CD4-positive, alpha-beta T cell treated with Interleukin-10 for 1 hour (primary cell): Measurements from ENCODE around the gene COA1.
"Not testable (repeated sequence)": the region's sequence is repeated elsewhere in the genome, so short reads cannot be mapped to it uniquely, and the experiment has no call there.

Experiments used
- DNase-seq: peaks from one replicate; pipeline ENCODE4 v3.0.0-alpha.2; 2020

COA1 gene

DNA sequence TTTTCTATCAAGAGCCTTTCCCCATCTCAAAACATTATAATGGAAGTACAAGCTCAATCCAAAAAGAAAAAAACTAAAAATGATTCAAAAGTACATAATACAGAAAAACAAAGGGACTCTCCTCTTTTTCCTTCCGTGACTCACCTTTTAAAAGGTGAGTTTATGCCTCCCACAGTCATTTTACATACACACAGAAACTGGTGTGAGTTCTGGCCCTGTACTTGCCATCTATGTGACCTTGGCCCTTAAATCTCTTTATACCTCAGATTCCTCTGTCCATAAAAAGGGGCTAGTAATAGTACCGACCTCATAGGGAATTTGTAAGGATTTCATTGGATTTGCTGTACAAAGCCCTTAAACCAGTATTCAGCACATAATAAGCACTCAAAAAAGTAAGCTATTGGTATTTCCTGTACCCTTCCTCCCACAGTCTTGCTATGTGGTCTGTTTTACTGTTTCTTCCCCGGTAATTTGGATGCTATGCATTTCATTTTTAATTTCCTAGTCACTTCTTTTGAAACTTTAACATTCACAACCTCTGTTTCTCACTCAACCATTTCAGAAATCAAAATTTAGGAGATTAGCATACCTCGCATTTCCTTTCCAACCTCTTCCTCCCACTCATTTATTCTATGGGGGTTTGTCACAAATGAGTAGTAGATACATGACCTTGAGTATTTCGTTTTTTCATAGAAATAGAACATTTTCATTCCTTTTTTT, 107.4 kb downstream of the COA1 start:
- DNase-seq = no peak

DNA sequence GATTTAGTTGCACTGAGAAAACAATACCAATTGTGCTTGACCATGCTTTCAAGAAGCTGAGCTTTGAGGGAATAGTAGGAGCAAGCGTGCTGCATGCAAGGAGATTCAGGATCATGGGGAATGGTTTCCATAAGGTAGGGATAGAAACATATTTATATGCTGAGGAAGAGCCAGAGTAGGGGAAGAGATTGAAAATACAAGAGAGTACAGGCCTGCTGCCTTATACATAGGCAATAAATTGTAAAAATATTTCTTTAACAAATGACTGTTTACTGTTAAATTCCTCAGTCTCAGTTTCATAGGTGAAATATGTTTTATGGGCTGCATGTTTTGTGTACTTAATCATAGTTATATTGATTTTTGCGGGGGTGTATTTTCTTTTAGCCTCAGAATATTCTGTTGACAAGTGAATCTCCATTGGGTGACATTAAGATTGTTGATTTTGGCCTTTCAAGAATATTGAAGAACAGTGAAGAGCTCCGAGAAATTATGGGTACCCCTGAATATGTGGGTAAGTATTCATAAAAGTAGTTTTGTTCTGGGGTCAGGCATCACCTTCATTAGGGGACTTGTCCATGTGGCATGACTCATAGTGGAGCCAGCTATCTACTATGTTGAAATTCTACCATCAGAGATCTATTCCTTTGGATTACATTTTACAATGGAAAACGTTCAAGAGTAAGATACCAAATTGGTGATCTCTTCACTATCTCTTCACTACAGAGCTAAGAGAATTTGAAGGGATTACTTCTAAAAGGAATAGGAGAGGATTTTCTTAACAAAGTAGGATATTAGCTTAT, 109.9 kb downstream of the COA1 start:
- DNase-seq = no peak

DNA sequence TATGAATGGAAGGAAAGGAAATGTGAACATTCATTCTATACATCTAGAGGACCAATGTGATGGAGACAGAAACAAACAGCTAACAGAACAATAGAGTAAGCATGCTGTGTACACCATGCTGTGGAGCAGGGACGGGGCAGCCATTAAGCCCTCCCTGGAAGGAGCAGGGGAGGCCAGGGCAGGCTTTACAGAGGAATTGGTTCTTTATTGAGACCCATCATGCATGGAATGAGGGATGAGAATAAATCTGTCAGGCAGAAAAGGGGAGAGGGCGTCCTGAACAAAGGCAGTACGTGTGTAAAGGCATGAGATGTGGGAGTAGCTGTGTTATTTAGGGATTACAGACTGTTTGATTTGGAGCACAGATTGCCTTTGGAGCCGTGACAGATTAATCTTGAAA, 111.2 kb downstream of the COA1 start:
- no peak for DNase-seq

DNA sequence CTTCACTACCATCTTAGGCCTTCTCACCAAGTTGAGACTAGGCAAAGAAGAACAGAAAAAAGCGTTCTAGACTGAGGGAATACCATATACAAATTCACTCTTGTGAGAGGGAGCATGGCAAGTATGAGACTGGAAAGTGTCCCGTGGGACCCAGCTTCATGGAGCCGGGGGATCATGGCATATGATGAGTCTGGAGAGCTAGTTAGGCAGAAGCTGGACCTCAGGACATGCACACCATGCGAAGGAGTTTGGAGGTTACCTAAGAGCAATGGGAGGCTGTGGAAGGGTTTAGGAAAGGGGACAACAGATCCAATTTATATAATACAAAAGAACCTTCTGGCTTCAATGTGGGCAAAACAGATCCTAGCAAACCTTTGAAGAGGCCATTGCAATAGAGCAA, 112.3 kb downstream of the COA1 start:
- DNase-seq = no peak

DNA sequence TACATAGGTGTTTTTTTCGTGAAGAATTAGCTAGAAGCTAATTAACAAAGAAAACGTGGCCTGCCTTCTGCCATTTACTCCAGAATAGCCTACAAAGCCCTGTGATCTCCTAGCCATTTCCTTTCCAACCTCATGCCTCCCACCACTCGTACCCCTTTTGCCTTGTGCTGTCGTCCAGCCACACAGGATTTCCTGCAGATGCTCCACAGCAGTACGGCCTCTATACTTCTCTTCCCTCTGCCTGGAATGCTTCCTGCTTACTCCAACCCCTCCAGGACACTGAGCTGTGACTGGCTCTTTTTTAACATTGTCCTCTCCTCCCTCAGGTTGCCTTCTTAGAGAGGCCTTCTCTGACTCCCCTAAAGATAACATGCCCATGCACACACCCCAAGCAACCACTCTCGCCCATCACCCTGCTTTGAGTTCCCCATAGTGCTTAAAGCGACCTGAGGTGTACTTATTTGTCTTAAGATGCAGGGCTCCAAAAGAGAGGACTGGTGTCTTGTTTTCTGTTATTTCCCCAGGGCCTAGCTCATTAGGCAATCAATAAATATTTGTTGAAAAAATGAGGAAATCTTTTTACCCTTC, 113.7 kb downstream of the COA1 start:
- no peak for DNase-seq

DNA sequence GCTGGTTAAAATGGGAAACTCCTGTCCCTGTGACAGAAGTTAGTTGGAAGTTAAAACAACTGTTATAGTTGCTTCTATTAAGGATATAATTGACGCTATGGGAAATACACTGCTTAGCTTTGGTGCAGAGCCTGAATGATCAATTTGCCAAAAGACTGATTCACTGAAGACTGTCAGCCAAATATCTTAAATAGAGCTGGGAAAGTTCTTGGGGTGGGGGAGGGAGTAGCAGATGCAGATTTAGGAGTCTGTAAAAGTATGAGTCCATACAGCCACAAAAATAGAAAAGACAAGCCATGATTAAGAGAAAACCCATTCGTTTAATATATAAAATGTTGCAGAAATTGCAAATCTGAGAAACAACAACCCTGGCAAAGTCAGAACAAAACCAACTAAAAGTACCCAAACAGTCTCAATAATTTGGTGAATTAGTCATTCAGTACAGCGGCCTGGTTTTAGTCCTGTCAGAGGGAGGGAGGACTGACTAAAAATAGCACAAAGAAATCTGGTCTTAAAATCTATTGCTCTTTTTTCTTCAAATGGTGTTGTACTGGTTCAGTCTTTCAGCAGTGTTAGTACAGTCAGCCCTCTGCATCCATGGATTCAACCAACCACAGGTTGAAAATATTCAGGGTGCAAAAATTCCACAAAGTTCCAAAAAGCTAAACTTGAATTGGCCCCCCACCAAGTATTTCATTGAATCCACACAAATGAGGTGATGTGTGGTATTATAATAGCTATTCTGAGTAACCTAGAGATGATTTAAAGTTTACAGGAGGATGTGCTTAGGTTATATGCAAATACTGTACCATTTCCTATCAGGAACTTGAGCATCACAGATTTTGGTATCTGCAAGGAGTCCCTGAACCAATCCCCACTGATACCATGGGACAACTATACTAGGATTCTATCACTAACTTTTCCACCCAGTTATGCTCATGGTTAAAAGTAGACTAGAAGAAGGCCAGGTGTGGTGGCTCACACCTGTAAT, 116.4 kb downstream of the COA1 start:
- no peak for DNase-seq

DNA sequence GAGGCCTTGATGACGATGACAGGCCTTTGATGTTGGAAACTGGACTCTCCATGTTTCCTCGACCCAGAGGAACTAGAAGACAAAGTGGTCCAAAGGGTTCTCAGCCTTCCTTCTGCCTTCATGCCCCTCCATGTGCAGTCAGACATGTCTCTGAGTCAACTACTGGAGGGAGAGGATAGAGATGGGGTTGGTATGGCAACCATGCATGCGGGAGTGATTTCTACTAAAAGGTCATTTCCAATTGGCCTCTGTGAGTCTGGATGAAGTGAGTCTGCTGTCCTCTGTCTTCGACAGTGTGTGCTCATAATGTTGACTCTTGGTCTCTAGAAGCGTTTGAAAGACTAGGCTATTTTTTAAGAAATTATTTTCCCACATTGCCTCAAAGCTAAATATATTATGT, 117.2 kb downstream of the COA1 start:
- no peak for DNase-seq

DNA sequence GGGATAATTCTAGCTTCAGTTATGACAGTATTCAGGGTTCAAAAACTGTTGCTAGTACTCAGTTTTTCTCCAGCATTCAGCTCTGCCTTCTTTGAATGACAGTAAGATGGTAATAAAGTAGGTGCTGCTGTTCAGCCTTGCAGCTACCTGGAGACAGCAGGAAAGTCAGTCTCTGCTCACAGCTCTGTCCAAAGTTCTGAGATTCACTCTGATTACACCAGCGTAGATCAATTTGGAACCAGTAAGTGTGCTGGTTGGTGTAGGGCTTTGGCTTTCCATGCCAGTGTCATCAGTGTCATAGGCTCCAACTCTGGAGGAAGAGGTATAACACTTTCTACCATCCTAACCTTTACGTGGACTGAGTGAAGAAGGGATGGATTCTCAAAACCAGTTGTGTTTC, 120.2 kb downstream of the COA1 start:
- no peak for DNase-seq

DNA sequence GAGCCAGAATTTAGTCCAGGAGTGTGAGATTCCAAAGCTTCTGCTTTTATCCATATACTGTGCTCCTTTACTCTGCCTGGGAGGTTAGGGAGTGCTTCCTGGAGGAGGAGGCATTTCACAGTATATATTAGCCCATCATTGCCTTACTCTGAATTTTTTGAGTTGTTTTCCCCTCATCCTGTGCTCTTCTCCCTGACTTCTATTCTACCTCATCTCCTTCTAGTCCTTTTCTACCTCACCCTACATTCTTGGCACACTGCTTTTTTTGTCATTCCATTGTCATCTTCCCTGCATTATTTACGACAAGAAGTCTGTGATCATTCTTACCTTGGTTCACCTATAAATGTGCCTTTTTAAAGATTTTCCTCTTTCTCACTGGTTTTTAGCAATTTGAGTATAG, 125.1 kb downstream of the COA1 start:
- DNase-seq = no peak

DNA sequence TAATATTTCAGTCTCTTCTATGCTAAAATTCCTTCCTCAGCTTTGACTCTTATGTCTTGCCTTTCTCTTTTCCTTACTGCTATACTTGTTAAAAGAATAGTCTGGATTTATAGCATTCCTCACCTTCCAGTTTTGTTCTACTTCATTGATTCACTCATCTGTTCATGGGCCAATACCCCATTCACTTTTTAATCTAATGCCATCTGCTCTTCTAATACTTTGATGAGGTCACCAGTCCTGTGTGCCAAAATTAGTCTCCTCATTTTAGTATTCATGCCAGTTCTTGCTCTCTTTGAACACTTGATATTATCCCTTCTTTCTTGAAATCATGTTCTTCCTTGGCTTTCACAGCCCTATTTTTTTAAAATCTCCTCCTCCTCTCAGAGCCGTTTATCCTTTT, 127.1 kb downstream of the COA1 start:
- no peak for DNase-seq

DNA sequence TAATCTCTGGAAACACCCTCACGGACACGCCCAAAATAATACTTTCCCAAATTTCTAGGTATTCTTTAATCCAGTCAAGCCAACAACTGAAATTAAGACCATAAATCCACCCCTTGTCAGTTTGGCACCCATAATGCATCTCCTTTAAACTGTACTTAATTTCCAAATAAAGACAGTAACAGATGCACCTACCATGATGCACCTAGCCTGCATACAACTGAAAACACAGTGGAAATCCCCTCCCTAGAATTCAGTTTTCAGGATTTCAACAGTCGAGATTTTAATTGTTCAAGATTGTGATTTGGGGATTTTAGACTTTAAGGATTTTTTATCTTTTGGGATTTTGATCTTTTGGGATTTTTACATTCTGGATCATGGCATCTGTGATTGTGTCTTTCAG, 129.3 kb downstream of the COA1 start:
- DNase-seq = no peak

DNA sequence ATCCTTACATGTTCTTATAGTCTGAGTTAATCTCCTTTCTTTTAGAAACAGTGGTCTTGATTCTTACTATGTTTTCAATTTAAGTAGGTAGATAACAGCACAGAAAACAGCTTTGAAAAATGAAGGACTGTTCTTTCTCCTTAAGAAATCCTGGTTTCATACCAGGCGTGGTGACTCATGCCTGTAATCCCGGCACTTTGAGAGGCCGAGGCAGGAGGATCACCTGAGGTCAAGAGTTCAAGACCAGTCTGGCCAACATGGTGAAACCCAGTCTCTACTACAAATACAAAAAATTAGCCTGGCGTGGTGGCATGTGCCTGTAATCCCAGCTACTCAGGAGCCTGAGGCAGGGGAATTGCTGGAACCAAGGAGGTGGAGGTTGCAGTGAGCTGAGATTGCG, 132.9 kb downstream of the COA1 start:
- not testable (repeated sequence) for DNase-seq

DNA sequence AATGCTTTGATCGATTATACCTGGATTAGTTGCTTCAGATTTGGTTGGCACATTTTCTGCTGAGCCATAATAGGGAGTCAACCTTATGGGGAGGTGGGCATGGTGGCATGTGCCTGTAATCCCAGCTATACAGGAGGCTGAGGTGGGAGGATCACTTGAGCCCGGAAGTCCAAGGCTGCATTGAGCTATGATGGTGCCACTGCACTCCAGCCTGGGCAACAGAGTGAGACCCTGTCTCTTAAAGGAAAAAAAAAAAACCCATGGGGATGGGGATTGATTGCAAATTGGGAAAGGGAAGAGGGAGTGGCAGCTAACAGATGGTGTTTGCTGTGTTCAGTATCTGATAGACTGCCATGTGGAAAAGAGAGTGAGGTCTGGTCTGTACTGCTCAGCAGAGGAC, 135.3 kb downstream of the COA1 start:
- DNase-seq = no peak

DNA sequence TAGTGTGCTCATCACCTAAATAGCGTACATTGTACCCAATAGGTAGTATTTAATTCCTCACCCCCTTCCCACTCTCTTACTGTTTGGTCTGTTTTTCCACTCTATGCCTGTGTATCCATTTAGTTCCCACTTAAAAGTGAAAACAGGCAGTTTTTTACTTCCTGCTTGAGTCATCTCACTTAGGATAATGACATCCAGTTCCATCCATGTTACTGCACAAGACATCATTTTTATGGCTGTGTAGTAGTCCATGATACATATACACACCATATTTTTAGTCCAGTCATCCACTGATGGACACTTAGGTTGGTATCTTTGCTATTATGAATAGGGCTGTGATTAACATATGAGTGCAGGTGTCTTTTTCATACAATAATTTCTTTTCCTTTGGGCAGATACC, 136.3 kb downstream of the COA1 start:
- no peak for DNase-seq

DNA sequence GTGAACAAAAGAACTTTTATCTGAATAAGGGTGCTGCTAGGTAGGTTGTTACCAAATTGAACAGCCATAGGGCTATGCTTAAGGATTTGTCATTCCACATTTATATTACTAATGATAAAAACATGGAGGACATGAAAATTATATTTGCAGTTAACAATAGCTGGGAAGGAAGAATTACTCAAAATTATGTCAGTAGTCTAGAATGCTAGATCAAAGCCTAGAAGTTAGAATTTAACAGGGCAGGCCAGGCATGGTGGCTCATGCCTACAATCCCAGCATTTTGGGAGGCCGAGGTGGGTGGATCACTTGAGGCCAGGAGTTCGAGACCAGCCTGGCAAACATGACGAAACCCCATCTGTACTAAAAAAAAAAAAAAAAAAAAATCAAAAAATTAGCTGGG, 137.0 kb downstream of the COA1 start:
- no peak for DNase-seq

DNA sequence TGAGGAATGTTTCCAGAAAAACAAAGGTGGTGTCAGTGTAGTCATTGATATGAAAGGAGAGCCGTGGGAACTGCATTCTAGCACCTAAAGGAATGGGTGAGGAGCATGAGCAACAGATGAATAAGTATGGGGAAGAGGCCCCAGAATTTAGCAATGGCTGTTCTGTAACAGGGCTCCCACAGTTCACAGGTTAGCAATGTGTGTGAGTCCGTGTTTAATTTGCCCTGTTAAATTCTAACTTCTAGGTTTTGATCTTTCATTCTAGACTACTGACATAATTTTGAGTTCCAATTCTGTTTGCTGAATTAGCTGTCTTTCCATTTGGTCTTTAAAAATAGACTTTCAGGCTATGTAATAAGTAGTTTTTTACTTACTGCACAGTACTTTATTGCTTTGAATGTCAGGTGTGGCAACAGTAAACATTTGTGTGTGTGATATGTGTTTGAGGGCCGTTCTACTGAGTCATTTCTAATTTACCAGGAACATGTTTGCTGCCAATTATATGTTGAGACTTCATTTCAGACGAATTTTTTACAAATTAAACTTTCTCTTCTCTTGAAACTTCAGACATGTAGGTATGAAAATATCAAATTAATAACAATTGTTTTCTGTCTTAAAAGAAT, 137.7 kb downstream of the COA1 start:
- DNase-seq = no peak

DNA sequence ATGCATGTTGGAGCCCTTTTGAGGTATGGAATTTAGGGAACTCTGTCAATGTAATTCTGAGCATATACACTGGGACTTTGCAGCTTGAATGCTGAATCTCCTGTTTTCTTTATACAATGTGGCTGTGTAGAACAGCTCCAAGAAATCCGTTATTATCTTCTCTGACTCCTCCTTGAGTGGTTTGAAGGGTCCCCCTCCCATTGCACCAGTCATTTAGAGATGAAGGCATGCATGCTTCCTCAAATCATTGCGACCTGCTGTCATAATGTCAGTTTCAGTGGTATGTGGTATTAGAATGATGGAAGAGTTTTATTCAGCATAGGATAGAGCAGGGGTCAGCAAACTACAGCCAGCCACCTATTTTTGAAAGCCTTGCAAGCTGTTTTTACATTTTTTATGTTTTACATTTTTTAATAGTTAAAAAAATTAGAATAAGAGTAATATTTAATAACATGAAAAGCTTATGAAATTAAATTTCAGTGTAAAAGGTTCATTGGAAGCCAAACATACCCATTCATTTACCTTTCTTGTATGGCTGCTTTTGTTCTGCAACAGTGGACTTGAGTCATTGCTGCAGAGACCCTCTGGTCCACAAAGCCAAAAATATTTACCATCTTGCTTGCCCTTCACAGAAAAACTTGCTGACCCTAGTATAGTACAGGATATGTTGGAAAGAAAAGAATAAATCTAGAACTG, 138.3 kb downstream of the COA1 start:
- no peak for DNase-seq

DNA sequence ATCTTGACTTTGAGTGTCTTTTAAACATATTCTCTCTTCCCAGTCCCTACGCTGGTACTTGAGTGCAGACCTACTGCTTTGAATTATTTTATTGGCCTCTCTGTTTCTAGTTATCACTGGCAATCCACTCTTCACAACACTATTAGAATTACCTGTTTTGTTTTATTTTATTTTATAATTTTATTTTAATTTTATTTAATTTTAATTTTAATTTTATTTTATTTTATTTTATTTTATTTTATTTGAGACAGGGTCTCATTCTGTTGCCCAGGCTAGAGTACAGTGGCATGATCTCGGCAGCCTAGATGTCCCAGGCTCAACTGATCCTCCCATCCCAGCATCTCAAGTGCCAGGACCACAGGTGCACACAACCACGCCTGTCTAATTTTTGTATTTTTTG, 139.6 kb downstream of the COA1 start:
- no peak for DNase-seq
